GM10266 (cell line): Measurements from ENCODE around the gene AGBL4.

Experiments
- DNase-seq: peaks from one replicate; pipeline ENCODE4 v3.0.0; 2012; ENCODE audit errors: extremely low spot score
- CTCF ChIP-seq: IDR thresholded peaks from 2 replicates; pipeline ENCODE4 v1.5.1; 2012; ENCODE audit warnings: mild to moderate bottlenecking, low read depth; ENCODE audit not compliant: control insufficient read depth, insufficient read depth; ENCODE audit errors: missing control alignments

AGBL4 gene

GRCh38 chr1:48947761-48948537 is 1075.8 kb downstream of the AGBL4 start:
- TF ChIP-seq CTCF = no peak
- no peak for DNase-seq

DNA sequence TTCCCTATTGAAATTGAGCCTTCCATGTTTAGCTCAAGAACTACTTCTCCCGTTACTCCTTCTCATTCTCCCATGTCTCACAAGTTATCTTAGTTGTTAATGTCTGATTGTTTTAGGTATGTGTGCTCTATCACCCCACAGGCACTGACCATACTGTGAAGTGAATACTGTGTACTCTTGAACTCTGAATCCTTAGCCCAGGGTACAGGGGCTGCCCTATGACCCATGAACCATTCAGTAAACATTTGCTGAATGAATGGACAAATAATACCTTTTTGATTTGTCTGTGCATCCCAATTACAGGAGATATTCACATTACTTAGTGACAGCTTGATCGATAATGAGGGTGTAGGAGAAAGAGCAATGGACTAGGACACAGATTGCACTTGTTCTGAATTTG is 1077.7 kb downstream of the AGBL4 start:
- TF ChIP-seq CTCF = no peak
- no peak for DNase-seq

GRCh38 chr1:48944811-48945210 is 1078.9 kb downstream of the AGBL4 start:
- no peak for TF ChIP-seq CTCF
- no peak for DNase-seq

DNA sequence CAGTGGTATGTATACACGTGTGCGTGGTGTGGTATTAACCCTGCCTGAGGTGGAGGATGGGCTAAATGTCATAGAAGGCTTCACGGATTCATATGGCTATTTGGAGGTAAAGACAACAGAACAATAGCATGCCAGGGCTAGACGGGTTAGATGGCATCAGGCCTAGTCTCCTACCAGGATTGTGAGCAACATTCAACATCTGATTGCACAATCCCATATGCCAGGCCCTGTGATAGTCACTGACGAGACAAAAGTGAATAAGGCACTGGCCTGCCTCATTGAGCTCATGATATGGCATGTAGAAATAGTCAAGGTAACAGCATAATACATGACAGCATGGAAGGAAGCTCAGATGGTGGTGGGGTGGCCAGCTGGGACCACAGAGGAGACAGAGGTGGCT is 1079.9 kb downstream of the AGBL4 start:
- TF ChIP-seq CTCF = no peak

DNA sequence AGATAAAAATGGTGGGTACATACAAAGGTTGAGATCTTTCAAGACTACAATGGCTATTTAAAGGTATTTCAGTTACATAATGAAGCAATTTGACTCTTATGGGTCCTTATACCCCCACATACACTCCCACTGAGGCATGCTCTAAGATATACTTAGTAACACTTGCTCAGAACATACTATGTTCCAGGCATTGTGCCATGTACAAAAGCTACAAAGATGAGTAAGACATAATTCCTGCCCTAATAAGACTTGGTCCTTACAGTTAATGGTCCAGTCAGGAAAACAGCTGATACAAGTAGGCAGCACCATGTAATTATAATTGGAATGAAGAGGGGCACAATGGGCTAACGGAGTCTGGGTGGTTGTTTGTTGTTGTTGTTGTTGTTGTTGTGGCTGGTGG is 1080.4 kb downstream of the AGBL4 start:
- no peak for TF ChIP-seq CTCF

More for the DNA sequence above, 1079.9 kb downstream of the AGBL4 start:
- no peak for DNase-seq

GRCh38 chr1:48940962-48941732 is 1082.6 kb downstream of the AGBL4 start:
- DNase-seq = no peak
- no peak for TF ChIP-seq CTCF

More for the DNA sequence above, 1080.4 kb downstream of the AGBL4 start:
- DNase-seq = no peak

GRCh38 chr1:48940354-48940753 is 1083.4 kb downstream of the AGBL4 start:
- DNase-seq = no peak
- TF ChIP-seq CTCF = no peak
